ENCODE measurements around the gene OTOG. TPM values are rescaled to one million over a fixed set of nuclear protein-coding genes. Genes with fewer than 3 reads are reported as not detected.

Gene OTOG
- total RNA-seq, 1 experiment from 2014 or later: 0.35 TPM

GRCh38 chr11:17541330-17541885 is 5.7 kb upstream of the OTOG start:
- Histone ChIP-seq H3K27ac (ENCODE audit: insufficient read length, low read depth, low read length) (no peak overlapping the region), H2BK20ac (ENCODE audit: low read depth, low read length, poor library complexity, severe bottlenecking) (no peak overlapping the region), H3K4me1 (ENCODE audit: insufficient read depth, low read length) (no peaks in the 10 kb centered on the region; the same call in 1 of the 2 replicates), H3T11ph (ENCODE audit: low read length) (no peak overlapping the region), H2BK5ac (ENCODE audit: insufficient read length, low read length) (no peak overlapping the region), H3K18ac (ENCODE audit: insufficient read length, low read depth, low read length) (no peak overlapping the region), H3K56ac (ENCODE audit: insufficient read length, low read depth, low read length) (no peak overlapping the region), H4K20me1 (ENCODE audit: control insufficient read depth, insufficient read depth, insufficient read length) (no peaks in the 10 kb centered on the region), H2BK120ac (ENCODE audit: low read depth, low read length, poor library complexity, severe bottlenecking) (no peak overlapping the region), H3K9me3 (ENCODE audit: control insufficient read depth, low read depth, low read length) (no peaks in the 10 kb centered on the region), H3K27me3 (ENCODE audit: insufficient read depth, low read length) (no peaks in the 10 kb centered on the region), H2BK12ac (ENCODE audit: insufficient read length, low read depth, low read length) (no peak overlapping the region), H3K23me2 (ENCODE audit: insufficient read length, low read depth, low read length, poor library complexity, severe bottlenecking) (no peaks in the 10 kb centered on the region), H2AK5ac (ENCODE audit: insufficient read length, low read length) (no peak overlapping the region), H4K5ac (ENCODE audit: insufficient read length, low read depth, low read length) (no peak overlapping the region), H2BK15ac (ENCODE audit: low read depth, low read length) (no peak overlapping the region), H3K4ac (ENCODE audit: low read depth, low read length) (no peak overlapping the region), H3K79me1 (ENCODE audit: insufficient read depth, low read depth, low read length, poor library complexity, severe bottlenecking) (no peaks in the 10 kb centered on the region), H2AFZ (ENCODE audit: low read length) (no peak overlapping the region), H4K91ac (ENCODE audit: insufficient read length, low read depth, low read length) (no peak overlapping the region), H3K14ac (ENCODE audit: insufficient read depth, low read length) (no peak overlapping the region), H3K23ac (ENCODE audit: insufficient read length, low read depth, low read length) (no peak overlapping the region), H3K4me2 (ENCODE audit: insufficient read depth, insufficient read length, low read length) (no peak overlapping the region), H3K9ac (ENCODE audit: extremely low read depth, insufficient read length, low read length) (no peak overlapping the region), H4K8ac (replicated peaks; ENCODE audit: insufficient read length, low read depth, low read length) (no peak overlapping the region), H3K79me2 (ENCODE audit: insufficient read depth, low read length) (no peaks in the 10 kb centered on the region)
- no peak for DNase-seq
- H3K36me3 Mint-ChIP-seq (ENCODE audit: insufficient read depth in 1 of 3, low read depth in 3 of 3): no peaks in the 10 kb centered on the region; a peak in 1 of 7 replicates
- H3K27ac Mint-ChIP-seq: no peak overlapping the region
- no peak for TF ChIP-seq CTCF (conservative IDR thresholded peaks at IDR 0.05)
- H3K27me3 Mint-ChIP-seq (ENCODE audit: low read depth): peaks cover 36% of the 10 kb centered on the region
- no CpG with 5 or more reads among the region's 4 CpGs for WGBS (ENCODE audit: extremely low coverage, insufficient read length, low lambda C conversion rate)
- no peak overlapping the region for H3K4me3 Mint-ChIP-seq
- H3K4me1 Mint-ChIP-seq: peaks cover 30 to 37% of the 10 kb centered on the region in 2 experiments
- H3K9me3 Mint-ChIP-seq: no peaks in the 10 kb centered on the region
